HEK293 (cell line): ENCODE measurements around the gene ZFP3.

Source experiments
- CTCF ChIA-PET: fragments of 350-600 bp; formaldehyde crosslinking; extraction: SDS; loops from one replicate; lab custom pipeline; 2021; ENCODE audit warnings: antibody characterized with exemption; lab: Yijun Ruan, JAX
- POLR2A ChIA-PET: fragments of 300-600 bp; formaldehyde crosslinking; extraction: SDS; loops from one replicate; lab custom pipeline; 2020; ENCODE audit warnings: antibody characterized with exemption, inconsistent platforms; lab: Yijun Ruan, JAX
- H3K27ac ChIP-seq: fragments of 200-500 bp; sonication (Bioruptor generic); 2 replicates; pipeline ENCODE4 v1.5.1; 2014; ENCODE audit warnings: low read depth, low read length, control low read depth, inconsistent platforms; ENCODE audit errors: extremely low read depth
- H3K36me3 ChIP-seq, 2 experiments: fragments of 200-500 bp in 1 of 2; sonication (Bioruptor generic) in 1 of 2; 1 replicate in 1 of 2; 2 replicates in 1 of 2; pipeline ENCODE4 v1.5.1; 2014 to 2017; ENCODE audit warnings: inconsistent platforms in 2 of 2, low read length in 2 of 2; ENCODE audit not compliant: control insufficient read depth in 2 of 2, insufficient read depth in 1 of 2
- H3K4me1 ChIP-seq: fragments of 200-500 bp; sonication (Bioruptor generic); 2 replicates; pipeline ENCODE4 v1.5.1; 2014; ENCODE audit warnings: mild to moderate bottlenecking, low read length, inconsistent platforms; ENCODE audit not compliant: control insufficient read depth, insufficient read depth
- H3K4me3 ChIP-seq: 2 replicates; pipeline ENCODE4 v1.5.1; 2011; ENCODE audit warnings: low read depth, mild to moderate bottlenecking, control low read depth, low read length, moderate library complexity
- H3K9me3 ChIP-seq: fragments of 200-500 bp; sonication (Bioruptor generic); 2 replicates; pipeline ENCODE4 v1.5.1; 2014; ENCODE audit warnings: low read depth, low read length, inconsistent platforms; ENCODE audit not compliant: control insufficient read depth, insufficient read depth
- GLI2 ChIP-seq: fragments of 450-650 bp; formaldehyde crosslinking; IDR thresholded peaks from 2 replicates; pipeline ENCODE4; 2017; ENCODE audit warnings: missing biosample characterization, missing genetic modification characterization, low read depth, borderline replicate concordance
- IKZF3 ChIP-seq: fragments of 450-650 bp; IDR thresholded peaks from 2 replicates; pipeline ENCODE4 v1.5.0; 2018; ENCODE audit warnings: missing biosample characterization, mild to moderate bottlenecking, missing genetic modification characterization, moderate library complexity
- MYNN ChIP-seq: fragments of 450-650 bp; formaldehyde crosslinking; IDR thresholded peaks from 2 replicates; pipeline ENCODE4 v1.5.1; 2016; ENCODE audit warnings: missing biosample characterization, missing genetic modification characterization, borderline replicate concordance
- RBAK ChIP-seq: fragments of 450-650 bp; formaldehyde crosslinking; IDR thresholded peaks from 2 replicates; pipeline ENCODE4 v1.5.1; 2016; ENCODE audit warnings: missing biosample characterization, missing genetic modification characterization
- SCRT2 ChIP-seq: fragments of 450-650 bp; formaldehyde crosslinking; IDR thresholded peaks from 2 replicates; pipeline ENCODE4 v1.5.1; 2016; ENCODE audit warnings: missing biosample characterization, missing genetic modification characterization
- SP2 ChIP-seq: fragments of 450-650 bp; formaldehyde crosslinking; IDR thresholded peaks from 2 replicates; pipeline ENCODE4 v1.5.1; 2016; ENCODE audit warnings: missing biosample characterization, missing genetic modification characterization
- TCF7L2 ChIP-seq: IDR thresholded peaks from 2 replicates; pipeline ENCODE4 v1.6.1; 2011; ENCODE audit warnings: low read depth, mild to moderate bottlenecking, inconsistent platforms, low read length, moderate library complexity, borderline replicate concordance
- WT1 ChIP-seq: fragments of 450-650 bp; formaldehyde crosslinking; IDR thresholded peaks from 2 replicates; pipeline ENCODE4 v1.5.1; 2016; ENCODE audit warnings: missing biosample characterization, missing genetic modification characterization
- ZBTB48 ChIP-seq: fragments of 450-650 bp; formaldehyde crosslinking; IDR thresholded peaks from 2 replicates; pipeline ENCODE4 v1.5.1; 2016; ENCODE audit warnings: missing biosample characterization, missing genetic modification characterization
- ZBTB8A ChIP-seq: fragments of 450-650 bp; formaldehyde crosslinking; IDR thresholded peaks from 2 replicates; pipeline ENCODE4 v1.5.1; 2016; ENCODE audit warnings: missing biosample characterization, missing genetic modification characterization
- ZEB2 ChIP-seq: fragments of 450-650 bp; formaldehyde crosslinking; IDR thresholded peaks from 2 replicates; pipeline ENCODE4 v1.5.1; 2016; ENCODE audit warnings: missing biosample characterization, missing genetic modification characterization
- ZIC2 ChIP-seq: fragments of 450-650 bp; formaldehyde crosslinking; IDR thresholded peaks from 2 replicates; pipeline ENCODE4 v1.5.1; 2016; ENCODE audit warnings: missing biosample characterization, missing genetic modification characterization
- ZNF112 ChIP-seq: fragments of 450-650 bp; formaldehyde crosslinking; IDR thresholded peaks from 2 replicates; pipeline ENCODE4 v1.5.0; 2017; ENCODE audit warnings: missing biosample characterization, missing genetic modification characterization
- ZNF148 ChIP-seq: fragments of 450-650 bp; formaldehyde crosslinking; IDR thresholded peaks from 2 replicates; pipeline ENCODE4 v1.5.0; 2017; ENCODE audit warnings: missing biosample characterization, missing genetic modification characterization, borderline replicate concordance
- ZNF280C ChIP-seq: fragments of 450-650 bp; formaldehyde crosslinking; IDR thresholded peaks from 2 replicates; pipeline ENCODE4 v1.5.1; 2016; ENCODE audit warnings: missing biosample characterization, missing genetic modification characterization
- ZNF324 ChIP-seq: fragments of 450-650 bp; formaldehyde crosslinking; IDR thresholded peaks from 2 replicates; pipeline ENCODE4 v1.5.1; 2016; ENCODE audit warnings: missing biosample characterization, missing genetic modification characterization
- ZNF404 ChIP-seq: fragments of 450-650 bp; formaldehyde crosslinking; IDR thresholded peaks from 2 replicates; pipeline ENCODE4 v1.5.1; 2017; ENCODE audit warnings: missing biosample characterization, missing genetic modification characterization
- ZNF416 ChIP-seq: fragments of 450-650 bp; formaldehyde crosslinking; IDR thresholded peaks from 2 replicates; pipeline ENCODE4 v1.5.1; 2016; ENCODE audit warnings: missing biosample characterization, missing genetic modification characterization
- ZNF518A ChIP-seq: fragments of 450-650 bp; formaldehyde crosslinking; conservative IDR thresholded peaks from 2 replicates; pipeline ENCODE4 v1.5.1; 2016; ENCODE audit warnings: low read depth, missing biosample characterization, missing genetic modification characterization
- ZNF560 ChIP-seq: fragments of 450-650 bp; formaldehyde crosslinking; IDR thresholded peaks from 2 replicates; pipeline ENCODE4 v1.5.1; 2017; ENCODE audit warnings: missing biosample characterization, missing genetic modification characterization, borderline replicate concordance
- ZNF585B ChIP-seq: fragments of 450-650 bp; formaldehyde crosslinking; IDR thresholded peaks from 2 replicates; pipeline ENCODE4 v1.5.1; 2016; ENCODE audit warnings: missing biosample characterization, missing genetic modification characterization
- ZNF623 ChIP-seq: fragments of 450-650 bp; formaldehyde crosslinking; IDR thresholded peaks from 2 replicates; pipeline ENCODE4 v1.5.1; 2016; ENCODE audit warnings: missing biosample characterization, missing genetic modification characterization
- ZNF629 ChIP-seq: fragments of 450-650 bp; formaldehyde crosslinking; IDR thresholded peaks from 2 replicates; pipeline ENCODE4 v1.5.1; 2017; ENCODE audit warnings: missing biosample characterization, missing genetic modification characterization
- ZNF677 ChIP-seq: fragments of 450-650 bp; IDR thresholded peaks from 2 replicates; pipeline ENCODE4 v1.5.0; 2018; ENCODE audit warnings: missing biosample characterization, mild to moderate bottlenecking, missing genetic modification characterization, moderate library complexity
- TF ChIP-seq, protein P1 (sequence below): fragments of 450-650 bp; formaldehyde crosslinking; IDR thresholded peaks from 2 replicates; pipeline ENCODE4 v1.5.1; 2016; ENCODE audit warnings: missing biosample characterization, missing genetic modification characterization

ZFP3 gene

DNA sequence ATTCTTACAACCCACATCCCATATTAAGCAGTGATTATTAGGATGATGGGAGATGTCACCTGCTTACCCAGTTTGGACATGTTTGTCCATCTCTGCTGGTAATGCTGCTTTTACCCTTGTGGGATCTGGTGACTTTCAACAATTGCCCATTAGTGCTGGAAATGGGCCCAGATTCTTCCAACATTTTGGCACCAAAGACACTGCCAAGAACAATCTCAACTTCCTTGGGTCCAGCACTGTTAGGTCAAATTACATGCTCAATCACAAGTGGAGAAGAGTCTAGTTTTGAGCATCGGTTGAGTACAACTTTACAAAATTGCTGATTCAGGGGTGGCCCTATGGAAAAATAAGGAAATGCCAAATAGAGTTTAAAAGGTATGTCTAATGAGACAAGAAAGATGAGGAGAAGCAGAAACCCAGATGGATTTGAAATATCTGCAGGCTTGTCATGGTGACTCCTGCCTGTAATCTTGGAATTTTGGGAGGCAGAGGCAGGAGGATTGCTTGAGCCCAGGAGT, 13.0 kb upstream of the ZFP3 start:
- POLR2A ChIA-PET = no interaction called here
- Histone ChIP-seq H3K36me3 (no peaks in the 10 kb centered on the region), H3K27ac (no peak overlapping the region), H3K9me3 (no peaks in the 10 kb centered on the region), H3K4me3 (no peak overlapping the region), H3K4me1 (no peaks in the 10 kb centered on the region)
- TF ChIP-seq, protein P1, sequence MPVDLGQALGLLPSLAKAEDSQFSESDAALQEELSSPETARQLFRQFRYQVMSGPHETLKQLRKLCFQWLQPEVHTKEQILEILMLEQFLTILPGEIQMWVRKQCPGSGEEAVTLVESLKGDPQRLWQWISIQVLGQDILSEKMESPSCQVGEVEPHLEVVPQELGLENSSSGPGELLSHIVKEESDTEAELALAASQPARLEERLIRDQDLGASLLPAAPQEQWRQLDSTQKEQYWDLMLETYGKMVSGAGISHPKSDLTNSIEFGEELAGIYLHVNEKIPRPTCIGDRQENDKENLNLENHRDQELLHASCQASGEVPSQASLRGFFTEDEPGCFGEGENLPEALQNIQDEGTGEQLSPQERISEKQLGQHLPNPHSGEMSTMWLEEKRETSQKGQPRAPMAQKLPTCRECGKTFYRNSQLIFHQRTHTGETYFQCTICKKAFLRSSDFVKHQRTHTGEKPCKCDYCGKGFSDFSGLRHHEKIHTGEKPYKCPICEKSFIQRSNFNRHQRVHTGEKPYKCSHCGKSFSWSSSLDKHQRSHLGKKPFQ (tag by site-specific recombination) = no peak
- TF ChIP-seq ZIC2 (tag by site-specific recombination) = no peak
- no peak for TF ChIP-seq ZEB2 (tag by site-specific recombination)
- TF ChIP-seq GLI2 (tag by site-specific recombination) = no peak
- no peak for TF ChIP-seq ZNF280C (tag by site-specific recombination)
- TF ChIP-seq RBAK = no peak
- TF ChIP-seq SCRT2 (tag by site-specific recombination) = no peak
- no peak for TF ChIP-seq ZNF560
- TF ChIP-seq ZNF416 (tag by site-specific recombination) = no peak
- TF ChIP-seq ZNF585B (tag by site-specific recombination) = no peak
- TF ChIP-seq ZNF518A (tag by site-specific recombination) = no peak
- no peak for TF ChIP-seq SP2
- TF ChIP-seq ZNF677 (tag by site-specific recombination) = no peak
- CTCF ChIA-PET = interaction anchor here (1.1 kb wide), 1 partner anchor 156 kb away, joined by 6 read pairs; no protein-coding TSS in a partner anchor

DNA sequence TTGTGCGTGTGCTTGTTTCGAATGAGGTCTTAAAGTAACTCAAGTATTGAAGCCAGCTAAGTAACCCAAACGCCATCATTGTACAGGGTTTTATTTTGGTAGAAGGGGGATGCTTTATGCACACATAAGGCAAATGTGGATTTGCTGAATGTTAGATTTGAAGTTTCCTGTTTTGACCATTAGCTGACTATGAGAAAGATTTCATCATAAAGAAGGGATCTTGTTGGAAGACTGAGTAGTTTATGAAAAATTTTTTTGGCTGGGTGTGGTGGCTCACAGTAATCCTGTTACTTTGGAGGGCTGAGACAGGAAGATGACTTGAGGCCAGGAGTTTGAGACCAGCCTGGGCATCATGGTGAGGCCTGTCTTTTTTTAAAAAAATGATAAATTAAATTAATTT, 10.0 kb upstream of the ZFP3 start:
- CTCF ChIA-PET = interaction anchor here (0.9 to 1.1 kb wide), 3 partner anchors 21 to 88 kb away, joined by 3 to 5 read pairs (median 3); no protein-coding TSS in a partner anchor
- POLR2A ChIA-PET = no interaction called here
- no peaks in the 10 kb centered on the region for H3K4me1 ChIP-seq
- TF ChIP-seq TCF7L2 (no peak), ZNF148 (no peak), ZNF324 (tag by site-specific recombination) (no peak), ZNF404 (tag by site-specific recombination) (no peak), ZBTB8A (tag by site-specific recombination) (no peak), IKZF3 (tag by site-specific recombination) (no peak), ZNF112 (tag by site-specific recombination) (no peak), ZNF629 (tag by site-specific recombination) (no peak), ZBTB48 (tag by site-specific recombination) (no peak), MYNN (tag by site-specific recombination) (no peak), ZNF623 (tag by site-specific recombination) (no peak), WT1 (no peak)

More for the DNA sequence above, 10.0 kb upstream of the ZFP3 start:
- Histone ChIP-seq H3K36me3 (no peaks in the 10 kb centered on the region), H3K9me3 (no peaks in the 10 kb centered on the region), H3K4me3 (no peak overlapping the region), H3K27ac (no peak overlapping the region)
